ENCODE results near the gene CSRNP3. TPM values are rescaled to one million over a fixed set of nuclear protein-coding genes. Genes with fewer than 3 reads are reported as not detected.

CSRNP3 gene
- total RNA-seq, 1 experiment from 2014 or later, result not detected

DNA sequence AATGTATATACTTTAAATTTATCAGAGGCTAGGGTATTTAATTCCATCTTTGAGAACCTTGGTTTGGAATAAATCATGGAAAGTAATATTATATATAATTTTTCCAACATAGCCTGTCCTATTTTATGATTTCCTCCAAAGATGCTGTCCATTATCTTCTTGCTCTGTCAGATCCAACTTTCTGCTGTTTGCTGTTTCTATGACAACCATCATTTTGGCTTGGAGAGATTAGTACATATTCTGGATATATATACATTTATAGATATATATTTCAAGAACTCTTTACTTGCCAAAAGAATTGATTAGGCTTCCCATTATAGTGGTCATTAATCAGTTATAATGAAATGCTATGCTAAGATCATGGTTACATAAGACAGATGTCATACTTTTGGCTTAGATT lies 31.3 kb downstream of the CSRNP3 start:
- Histone ChIP-seq H3K27me3 (ENCODE audit: control insufficient read depth, insufficient read depth, low read length) (no peaks in the 10 kb centered on the region), H3K27ac (ENCODE audit: low read length) (no peak overlapping the region), H3K9me3 (ENCODE audit: control insufficient read depth, insufficient read depth, low read depth, low read length) (no peaks in the 10 kb centered on the region), H3K36me3 (ENCODE audit: control insufficient read depth, insufficient read depth, low read length) (no peaks in the 10 kb centered on the region), H3K4me3 (ENCODE audit: low read depth in 2 of 2, low read length in 2 of 2) (no peak overlapping the region), H3K4me1 (ENCODE audit: control insufficient read depth, insufficient read depth, low read length) (no peaks in the 10 kb centered on the region)
- TF ChIP-seq SIN3A (IDR thresholded peaks at IDR 0.05; ENCODE audit: borderline replicate concordance, insufficient read depth, low read depth, low read length), result no peak
- TF ChIP-seq, protein P1, sequence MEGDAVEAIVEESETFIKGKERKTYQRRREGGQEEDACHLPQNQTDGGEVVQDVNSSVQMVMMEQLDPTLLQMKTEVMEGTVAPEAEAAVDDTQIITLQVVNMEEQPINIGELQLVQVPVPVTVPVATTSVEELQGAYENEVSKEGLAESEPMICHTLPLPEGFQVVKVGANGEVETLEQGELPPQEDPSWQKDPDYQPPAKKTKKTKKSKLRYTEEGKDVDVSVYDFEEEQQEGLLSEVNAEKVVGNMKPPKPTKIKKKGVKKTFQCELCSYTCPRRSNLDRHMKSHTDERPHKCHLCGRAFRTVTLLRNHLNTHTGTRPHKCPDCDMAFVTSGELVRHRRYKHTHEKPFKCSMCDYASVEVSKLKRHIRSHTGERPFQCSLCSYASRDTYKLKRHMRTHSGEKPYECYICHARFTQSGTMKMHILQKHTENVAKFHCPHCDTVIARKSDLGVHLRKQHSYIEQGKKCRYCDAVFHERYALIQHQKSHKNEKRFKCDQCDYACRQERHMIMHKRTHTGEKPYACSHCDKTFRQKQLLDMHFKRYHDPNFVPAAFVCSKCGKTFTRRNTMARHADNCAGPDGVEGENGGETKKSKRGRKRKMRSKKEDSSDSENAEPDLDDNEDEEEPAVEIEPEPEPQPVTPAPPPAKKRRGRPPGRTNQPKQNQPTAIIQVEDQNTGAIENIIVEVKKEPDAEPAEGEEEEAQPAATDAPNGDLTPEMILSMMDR (IDR thresholded peaks at IDR 0.05), result no peak
- no peak for TF ChIP-seq POLR2AphosphoS5 (IDR thresholded peaks at IDR 0.05; ENCODE audit: low read depth, low read length)
- no peak for TF ChIP-seq TCF7L2 (IDR thresholded peaks at IDR 0.05; ENCODE audit: low read depth, low read length)
- TF ChIP-seq, protein P2, sequence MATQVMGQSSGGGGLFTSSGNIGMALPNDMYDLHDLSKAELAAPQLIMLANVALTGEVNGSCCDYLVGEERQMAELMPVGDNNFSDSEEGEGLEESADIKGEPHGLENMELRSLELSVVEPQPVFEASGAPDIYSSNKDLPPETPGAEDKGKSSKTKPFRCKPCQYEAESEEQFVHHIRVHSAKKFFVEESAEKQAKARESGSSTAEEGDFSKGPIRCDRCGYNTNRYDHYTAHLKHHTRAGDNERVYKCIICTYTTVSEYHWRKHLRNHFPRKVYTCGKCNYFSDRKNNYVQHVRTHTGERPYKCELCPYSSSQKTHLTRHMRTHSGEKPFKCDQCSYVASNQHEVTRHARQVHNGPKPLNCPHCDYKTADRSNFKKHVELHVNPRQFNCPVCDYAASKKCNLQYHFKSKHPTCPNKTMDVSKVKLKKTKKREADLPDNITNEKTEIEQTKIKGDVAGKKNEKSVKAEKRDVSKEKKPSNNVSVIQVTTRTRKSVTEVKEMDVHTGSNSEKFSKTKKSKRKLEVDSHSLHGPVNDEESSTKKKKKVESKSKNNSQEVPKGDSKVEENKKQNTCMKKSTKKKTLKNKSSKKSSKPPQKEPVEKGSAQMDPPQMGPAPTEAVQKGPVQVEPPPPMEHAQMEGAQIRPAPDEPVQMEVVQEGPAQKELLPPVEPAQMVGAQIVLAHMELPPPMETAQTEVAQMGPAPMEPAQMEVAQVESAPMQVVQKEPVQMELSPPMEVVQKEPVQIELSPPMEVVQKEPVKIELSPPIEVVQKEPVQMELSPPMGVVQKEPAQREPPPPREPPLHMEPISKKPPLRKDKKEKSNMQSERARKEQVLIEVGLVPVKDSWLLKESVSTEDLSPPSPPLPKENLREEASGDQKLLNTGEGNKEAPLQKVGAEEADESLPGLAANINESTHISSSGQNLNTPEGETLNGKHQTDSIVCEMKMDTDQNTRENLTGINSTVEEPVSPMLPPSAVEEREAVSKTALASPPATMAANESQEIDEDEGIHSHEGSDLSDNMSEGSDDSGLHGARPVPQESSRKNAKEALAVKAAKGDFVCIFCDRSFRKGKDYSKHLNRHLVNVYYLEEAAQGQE (IDR thresholded peaks at IDR 0.05; ENCODE audit: insufficient read depth in 1 of 2, low read depth in 2 of 2, low read length in 1 of 2), result no peak
- ATAC-seq, result no peak
- DNase-seq (ENCODE audit: low read depth, low spot score), result no peak
- in situ Hi-C loops (cut with HindIII; ENCODE audit: low pct_unique_long_range_greater_than_20kb, low sequenced_read_pairs), result no loop called here
- no TSS peak for BruUV-seq (replicated peaks)
- intact Hi-C loops (cut with micrococcal nuclease; ENCODE audit: unreplicated experiment), result no loop called here
- ChIA-PET CTCF (no interaction called here), POLR2A (no interaction called here)

DNA sequence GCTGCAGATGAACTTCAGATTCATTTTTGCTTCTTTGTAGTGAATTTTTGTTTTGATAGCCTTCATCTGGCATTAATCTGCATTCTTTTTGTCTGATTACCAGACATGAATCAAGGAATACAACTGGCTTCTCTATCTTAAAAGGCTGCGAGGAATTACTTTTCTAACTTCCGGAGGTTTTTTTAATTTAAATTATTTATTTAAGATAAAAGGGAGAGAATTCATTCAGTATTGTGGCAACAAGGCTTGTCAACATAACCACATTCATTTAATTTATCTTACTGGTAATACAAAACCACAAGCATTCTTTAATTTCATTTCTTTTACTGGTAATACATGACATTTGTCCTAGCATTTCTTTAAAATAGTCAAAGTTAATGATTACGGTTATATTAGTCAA lies 36.0 kb downstream of the CSRNP3 start:
- Histone ChIP-seq H3K27ac (ENCODE audit: low read length) (no peak overlapping the region), H3K27me3 (ENCODE audit: control insufficient read depth, insufficient read depth, low read length) (no peaks in the 10 kb centered on the region), H3K4me1 (ENCODE audit: control insufficient read depth, insufficient read depth, low read length) (no peaks in the 10 kb centered on the region), H3K36me3 (ENCODE audit: control insufficient read depth, insufficient read depth, low read length) (no peaks in the 10 kb centered on the region), H3K9me3 (ENCODE audit: control insufficient read depth, insufficient read depth, low read depth, low read length) (no peaks in the 10 kb centered on the region), H3K4me3 (ENCODE audit: low read depth in 2 of 2, low read length in 2 of 2) (no peak overlapping the region)
- no TSS peak for BruUV-seq (replicated peaks)
- no peak for DNase-seq (ENCODE audit: low read depth, low spot score)
- intact Hi-C loops (cut with micrococcal nuclease; ENCODE audit: unreplicated experiment) (no loop called here), in situ Hi-C loops (cut with HindIII; ENCODE audit: low pct_unique_long_range_greater_than_20kb, low sequenced_read_pairs) (no loop called here)
- no peak for ATAC-seq
- POLR2A ChIA-PET, result no interaction called here
- CTCF ChIA-PET, result no interaction called here
- TF ChIP-seq TCF7L2 (IDR thresholded peaks at IDR 0.05; ENCODE audit: low read depth, low read length), result no peak
- no peak for TF ChIP-seq SIN3A (IDR thresholded peaks at IDR 0.05; ENCODE audit: borderline replicate concordance, insufficient read depth, low read depth, low read length)
- no peak for TF ChIP-seq POLR2AphosphoS5 (IDR thresholded peaks at IDR 0.05; ENCODE audit: low read depth, low read length)
- TF ChIP-seq, protein P2 (IDR thresholded peaks at IDR 0.05; ENCODE audit: insufficient read depth in 1 of 2, low read depth in 2 of 2, low read length in 1 of 2), result no peak
- TF ChIP-seq, protein P1 (IDR thresholded peaks at IDR 0.05), result no peak

Measured in Panc1 (cell line).